K562 (cell line): ENCODE results near the gene TCEA3. TPM values are rescaled to one million over a fixed set of nuclear protein-coding genes. Genes with fewer than 3 reads are reported as not detected.

ENCODE experiments used
- ATAC-seq: fragments of 200-7000 bp; cut with Tn5 transposase; 3 replicates; pipeline ENCODE4 v1.9.1; 2020; ENCODE audit warnings: moderate library complexity
- BruUV-seq: library from RNA; stranded (reverse); fragments of 400-500 nt; replicated peaks from 2 replicates; lab custom pipeline; 2021; lab: Mats Ljungman, UMichigan
- CTCF ChIA-PET: fragments of 300-600 bp; formaldehyde crosslinking; extraction: SDS; loops from one replicate; lab custom pipeline; 2021; ENCODE audit warnings: low intra/inter-chr PET ratio; lab: Yijun Ruan, JAX
- POLR2A ChIA-PET: fragments of 300-600, 350-650 bp; sonication (Branson Sonifier 250); formaldehyde crosslinking; extraction: SDS; loops from one replicate; lab custom pipeline; 2021; ENCODE audit warnings: antibody characterized with exemption, inconsistent platforms; lab: Yijun Ruan, JAX
- DNase-seq, 4 experiments: peaks; one replicate each; pipeline versions ENCODE4 v3.0.0 to v3.0.0-alpha.2; 2011 to 2018; ENCODE audit warnings: low spot score in 3 of 4, mixed read lengths in 3 of 4; ENCODE audit errors: extremely low read depth in 1 of 4
- FAIRE-seq: peaks from 2 replicates; lab custom pipeline; 2011; peaks lifted over from hg19 to GRCh38; lab: Jason Lieb, UNC
- H2AFZ ChIP-seq: 2 replicates; pipeline ENCODE4 v1.6.0; 2011; ENCODE audit warnings: low read depth, low read length, control low read depth, inconsistent platforms
- H3K27ac ChIP-seq: fragments of 200-600 bp; 3 replicates; pipeline ENCODE4 v1.8.0; 2011; ENCODE audit warnings: low read depth, mild to moderate bottlenecking, control low read depth, inconsistent platforms, low read length, moderate library complexity, mixed read lengths; ENCODE audit errors: extremely low read depth
- H3K27me3 ChIP-seq, 2 experiments: fragments of 300-600 bp in 1 of 2; 2 replicates in 1 of 2; 3 replicates in 1 of 2; pipeline versions ENCODE4 v1.6.0 to v1.8.0; 2011; ENCODE audit warnings: inconsistent platforms in 2 of 2, low read length in 2 of 2, mild to moderate bottlenecking in 1 of 2, mixed read lengths in 1 of 2, moderate library complexity in 1 of 2; ENCODE audit not compliant: control insufficient read depth in 2 of 2, insufficient read depth in 2 of 2
- H3K36me3 ChIP-seq: fragments of 300-600 bp; 3 replicates; pipeline ENCODE4 v1.8.0; 2011; ENCODE audit warnings: mild to moderate bottlenecking, low read length, inconsistent platforms; ENCODE audit not compliant: control insufficient read depth, insufficient read depth
- H3K4me1 ChIP-seq, 2 experiments: fragments of 200-600 bp in 1 of 2; replicated peaks in 1 of 2; 2 replicates in 1 of 2; 3 replicates in 1 of 2; pipeline versions ENCODE4 v1.5.1 to v1.8.0; 2011; ENCODE audit warnings: inconsistent platforms in 2 of 2, low read length in 2 of 2, mild to moderate bottlenecking in 1 of 2, mixed read lengths in 1 of 2, moderate library complexity in 1 of 2; ENCODE audit not compliant: control insufficient read depth in 2 of 2, insufficient read depth in 2 of 2
- H3K4me2 ChIP-seq: 2 replicates; pipeline ENCODE4 v1.6.1; 2011; ENCODE audit warnings: low read length, control low read depth, inconsistent platforms, mixed read lengths; ENCODE audit not compliant: insufficient read depth
- H3K4me3 ChIP-seq: fragments of 200-600 bp; sonication (generic), shearing (Covaris generic); 2 replicates; pipeline ENCODE4 v1.5.1; 2016; ENCODE audit warnings: control low read depth, inconsistent platforms
- H3K79me2 ChIP-seq: fragments of 200-600 bp; 3 replicates; pipeline ENCODE4 v1.8.0; 2011; ENCODE audit warnings: low read length, inconsistent platforms; ENCODE audit not compliant: control insufficient read depth, insufficient read depth
- H3K9ac ChIP-seq, 2 experiments: 2 replicates each; pipeline versions ENCODE4 v1.6.0 to v1.6.1; 2011; ENCODE audit warnings: low read depth in 2 of 2, low read length in 2 of 2, control low read depth in 1 of 2, inconsistent platforms in 1 of 2, mild to moderate bottlenecking in 1 of 2, mixed read lengths in 1 of 2; ENCODE audit not compliant: insufficient read depth in 1 of 2
- H3K9me1 ChIP-seq: one replicate; pipeline ENCODE4 v1.6.0; 2011; ENCODE audit warnings: inconsistent platforms, mild to moderate bottlenecking, low read length, moderate library complexity; ENCODE audit not compliant: control insufficient read depth, insufficient read depth
- H3K9me3 ChIP-seq: replicated peaks from 2 replicates; pipeline ENCODE4 v1.5.1; 2011; ENCODE audit warnings: low read depth, low read length, inconsistent platforms; ENCODE audit not compliant: control insufficient read depth, insufficient read depth
- H4K20me1 ChIP-seq: replicated peaks from 2 replicates; pipeline ENCODE4 v1.6.1; 2011; ENCODE audit warnings: low read length, inconsistent platforms, mixed read lengths; ENCODE audit not compliant: control insufficient read depth, insufficient read depth
- ATF7 ChIP-seq: fragments of 450-650 bp; IDR thresholded peaks from 2 replicates; pipeline ENCODE4 v1.7.1; 2014; ENCODE audit warnings: mild to moderate bottlenecking, moderate library complexity
- CBFA2T3 ChIP-seq: fragments of 450-650 bp; IDR thresholded peaks from 2 replicates; pipeline ENCODE4 v1.6.1; 2017
- CBFB ChIP-seq: sonication (generic); formaldehyde crosslinking; IDR thresholded peaks from 2 replicates; pipeline ENCODE4 v1.4.0; 2020; ENCODE audit warnings: mild to moderate bottlenecking, missing genetic modification reagents
- CUX1 ChIP-seq: fragments of 200-800 bp; sonication (Bioruptor generic); IDR thresholded peaks from 2 replicates; pipeline ENCODE4 v1.6.1; 2016; ENCODE audit warnings: missing genetic modification characterization, missing compliant biosample characterization
- ELK3 ChIP-seq: fragments of 450-650 bp; formaldehyde crosslinking; IDR thresholded peaks from 2 replicates; pipeline ENCODE4 v1.4.0; 2020; ENCODE audit warnings: mild to moderate bottlenecking
- KDM1A ChIP-seq, 2 experiments: fragments of 450-650 bp; IDR thresholded peaks; 2 replicates each; pipeline ENCODE4 v1.6.1; 2016; ENCODE audit warnings: mild to moderate bottlenecking in 2 of 2
- LCOR ChIP-seq: sonication (generic); formaldehyde crosslinking; IDR thresholded peaks from 2 replicates; pipeline ENCODE4 v1.8.0; 2022; ENCODE audit warnings: mild to moderate bottlenecking, missing genetic modification reagents
- MEF2A ChIP-seq: IDR thresholded peaks from 2 replicates; pipeline ENCODE4 v1.6.1; 2011; ENCODE audit warnings: low read depth, mild to moderate bottlenecking, low read length, moderate library complexity; ENCODE audit not compliant: control insufficient read depth
- MTA1 ChIP-seq: fragments of 450-650 bp; IDR thresholded peaks from 2 replicates; pipeline ENCODE4 v1.6.1; 2017; ENCODE audit warnings: borderline replicate concordance
- NCOA6 ChIP-seq: fragments of 450-650 bp; IDR thresholded peaks from 2 replicates; pipeline ENCODE4 v1.6.1; 2017; ENCODE audit warnings: mild to moderate bottlenecking
- NFYB ChIP-seq: IDR thresholded peaks from 2 replicates; pipeline ENCODE4 v1.6.1; 2011; ENCODE audit warnings: mild to moderate bottlenecking, moderate library complexity; ENCODE audit not compliant: insufficient read length; ENCODE audit errors: extremely low read depth
- PKNOX1 ChIP-seq: fragments of 450-650 bp; IDR thresholded peaks from 2 replicates; pipeline ENCODE4 v1.6.1; 2016
- SRSF9 ChIP-seq: fragments of 200-400 bp; formaldehyde crosslinking; IDR thresholded peaks from 2 replicates; pipeline ENCODE4 v1.6.1; 2017; ENCODE audit warnings: low read depth, low read length, borderline replicate concordance
- TEAD2 ChIP-seq: fragments of 450-650 bp; IDR thresholded peaks from 2 replicates; pipeline ENCODE4 v1.6.1; 2016; ENCODE audit warnings: missing genetic modification characterization, control low read depth, missing compliant biosample characterization
- ZFP30 ChIP-seq: fragments of 250-450 bp; sonication (Bioruptor Pico); IDR thresholded peaks from 2 replicates; pipeline ENCODE4 v1.8.0; 2022; ENCODE audit warnings: moderate library complexity, mild to moderate bottlenecking, inconsistent platforms, borderline replicate concordance
- ZNF212 ChIP-seq: fragments of 450-650 bp; formaldehyde crosslinking; IDR thresholded peaks from 2 replicates; pipeline ENCODE4 v1.4.0; 2020; ENCODE audit warnings: mild to moderate bottlenecking
- WGBS: fragments of 100-300 bp; shearing (Covaris generic); methylation state at CpG from one replicate; pipeline ENCODE4 v1.1.6; 2016; ENCODE audit warnings: low coverage, mixed read lengths; ENCODE audit not compliant: insufficient coverage; ENCODE audit errors: missing lambda C conversion rate; 5-methylcytosine and 5-hydroxymethylcytosine counted together
- in situ Hi-C: fragments of 300-500 bp; cut with MboI; formaldehyde crosslinking; loops from 4 replicates; pipeline ENCODE4 v1.15.0; 2018; ENCODE audit warnings: inconsistent platforms, mixed read lengths
- intact Hi-C: fragments of 100-400 bp; cut with micrococcal nuclease; formaldehyde crosslinking; loops from 2 replicates; pipeline ENCODE4 v1.14.2; 2022
- polyA plus RNA-seq, 8 experiments: library from polyadenylated mRNA; depleted of rRNA in 4 of 8; stranded (reverse) in 5 of 8; unstranded in 3 of 8; fragments of >200 nt; fragmentation: Nextera tagmentation in 2 of 8; fragmentation: Illumina TruSeq in 1 of 8; extraction: Ambion mirVana in 2 of 8; extraction: Trizol in 1 of 8; gene quantifications; 2 replicates each; pipeline versions ENCODE4 v1.2.1 to v1.2.3, GENCODE V29; 2011 to 2014; ENCODE audit warnings: inconsistent platforms in 1 of 8, missing spikeins in 1 of 8
- total RNA-seq, 7 experiments: library from RNA; depleted of rRNA in 6 of 7; stranded (reverse); fragments of >200 nt in 6 of 7; fragmentation: Illumina TruSeq in 2 of 7; extraction: Trizol in 2 of 7; gene quantifications; 2 replicates each; pipeline versions ENCODE4 v1.2.1 to v1.2.3, GENCODE V29; 2011 to 2021; ENCODE audit warnings: low replicate concordance in 1 of 7

Gene TCEA3
- total and polyA plus RNA-seq, 9 of the 15 experiments (the other 6 are each of a cell fraction or from before 2014, with no cell fraction given) = 0.03 to 0.55 (median 0.36) TPM

- TF ChIP-seq CUX1 (CRISPR knock-in tag) (no peak), LCOR (CRISPR knock-in tag) (no peak)
These were observed 5.4 kb downstream of the TCEA3 start (continued) for GRCh38 chr1:23419180-23419579.

- ChIA-PET POLR2A (interaction anchor here (0.6 to 1.1 kb wide), 4 partner anchors 15 to 78 kb away, joined by 3 to 4 read pairs (median 3); no protein-coding TSS in a partner anchor), CTCF (no interaction called here)
- DNase-seq (peak; percentile 52 to 85 (median 70)), ATAC-seq (peak; percentile 75), FAIRE-seq (peak; percentile 93)
- no TSS peak for BruUV-seq
- intact Hi-C loops (no loop called here), in situ Hi-C loops (no loop called here)
- Histone ChIP-seq H3K36me3 (no peaks in the 10 kb centered on the region), H3K79me2 (no peaks in the 10 kb centered on the region), H3K9me3 (no peaks in the 10 kb centered on the region), H3K27me3 (no peaks in the 10 kb centered on the region), H3K4me1 (peaks cover 16 to 23% of the 10 kb centered on the region in 2 experiments), H3K9me1 (peaks cover 3% of the 10 kb centered on the region), H3K4me3 (no peak overlapping the region), H3K4me2 (peak overlapping the region; percentile 26; the same call in 1 of the 2 replicates), H3K9ac (peak overlapping the region in 1 of 2 experiments; percentile 65; a peak in 1 of 4 replicates), H2AFZ (peak overlapping the region; percentile 53), H3K27ac (no peak overlapping the region), H4K20me1 (no peaks in the 10 kb centered on the region)
- 2% methylated on average over 3 of the region's 3 CpGs for WGBS
- TF ChIP-seq PKNOX1 = peak; percentile 89
- TF ChIP-seq KDM1A (IDR thresholded peaks at IDR 0.05) = peak in 1 of 2 experiments; percentile 77; a peak in 3 of 4 replicates
- 0 out of 2 replicates have a peak, but pooled peaks have one; percentile 15 for TF ChIP-seq MTA1
- TF ChIP-seq ZNF212 (CRISPR knock-in tag) = no peak
- TF ChIP-seq CBFB (CRISPR knock-in tag) = no peak
- TF ChIP-seq MEF2A = no peak
- no peak for TF ChIP-seq NFYB
- TF ChIP-seq TEAD2 = no peak
- no peak for TF ChIP-seq ELK3 (CRISPR knock-in tag)
- no peak for TF ChIP-seq NCOA6
- TF ChIP-seq ATF7 = peak; percentile 45; the same call in 1 of the 2 replicates
- TF ChIP-seq ZFP30 (CRISPR knock-in tag) = no peak
- TF ChIP-seq SRSF9 = no peak
- TF ChIP-seq CBFA2T3 = peak; percentile 72
These were observed 7.0 kb downstream of the TCEA3 start for GRCh38 chr1:23417570-23417969.
